GM19452 (cell line): Measurements from ENCODE around the gene YLPM1.
A peak's percentile ranks its signal among the peaks of the same experiment; 100 is the strongest.
"Not testable (repeated sequence)": the region's sequence is repeated elsewhere in the genome, so short reads cannot be mapped to it uniquely, and the experiment has no call there.

ENCODE experiments used
- ATAC-seq: cut with Tn5 transposase; IDR thresholded peaks from one replicate; pipeline ENCODE4 v1.9.1; 2021; ENCODE audit not compliant: unreplicated experiment

The YLPM1 gene, protein sequence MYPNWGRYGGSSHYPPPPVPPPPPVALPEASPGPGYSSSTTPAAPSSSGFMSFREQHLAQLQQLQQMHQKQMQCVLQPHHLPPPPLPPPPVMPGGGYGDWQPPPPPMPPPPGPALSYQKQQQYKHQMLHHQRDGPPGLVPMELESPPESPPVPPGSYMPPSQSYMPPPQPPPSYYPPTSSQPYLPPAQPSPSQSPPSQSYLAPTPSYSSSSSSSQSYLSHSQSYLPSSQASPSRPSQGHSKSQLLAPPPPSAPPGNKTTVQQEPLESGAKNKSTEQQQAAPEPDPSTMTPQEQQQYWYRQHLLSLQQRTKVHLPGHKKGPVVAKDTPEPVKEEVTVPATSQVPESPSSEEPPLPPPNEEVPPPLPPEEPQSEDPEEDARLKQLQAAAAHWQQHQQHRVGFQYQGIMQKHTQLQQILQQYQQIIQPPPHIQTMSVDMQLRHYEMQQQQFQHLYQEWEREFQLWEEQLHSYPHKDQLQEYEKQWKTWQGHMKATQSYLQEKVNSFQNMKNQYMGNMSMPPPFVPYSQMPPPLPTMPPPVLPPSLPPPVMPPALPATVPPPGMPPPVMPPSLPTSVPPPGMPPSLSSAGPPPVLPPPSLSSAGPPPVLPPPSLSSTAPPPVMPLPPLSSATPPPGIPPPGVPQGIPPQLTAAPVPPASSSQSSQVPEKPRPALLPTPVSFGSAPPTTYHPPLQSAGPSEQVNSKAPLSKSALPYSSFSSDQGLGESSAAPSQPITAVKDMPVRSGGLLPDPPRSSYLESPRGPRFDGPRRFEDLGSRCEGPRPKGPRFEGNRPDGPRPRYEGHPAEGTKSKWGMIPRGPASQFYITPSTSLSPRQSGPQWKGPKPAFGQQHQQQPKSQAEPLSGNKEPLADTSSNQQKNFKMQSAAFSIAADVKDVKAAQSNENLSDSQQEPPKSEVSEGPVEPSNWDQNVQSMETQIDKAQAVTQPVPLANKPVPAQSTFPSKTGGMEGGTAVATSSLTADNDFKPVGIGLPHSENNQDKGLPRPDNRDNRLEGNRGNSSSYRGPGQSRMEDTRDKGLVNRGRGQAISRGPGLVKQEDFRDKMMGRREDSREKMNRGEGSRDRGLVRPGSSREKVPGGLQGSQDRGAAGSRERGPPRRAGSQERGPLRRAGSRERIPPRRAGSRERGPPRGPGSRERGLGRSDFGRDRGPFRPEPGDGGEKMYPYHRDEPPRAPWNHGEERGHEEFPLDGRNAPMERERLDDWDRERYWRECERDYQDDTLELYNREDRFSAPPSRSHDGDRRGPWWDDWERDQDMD (N-terminal part only)

GRCh38 chr14:74762917-74763802, at the start of gene YLPM1:
YLPM1 (plus strand) TSS chr14:74763316; CDS start chr14:74763490, 174 bp downstream.
- ATAC-seq, result peak; percentile 92

- ATAC-seq, result no peak
Observed at GRCh38 chr14:74713395-74713735, 49.8 kb upstream of the YLPM1 start.

DNA sequence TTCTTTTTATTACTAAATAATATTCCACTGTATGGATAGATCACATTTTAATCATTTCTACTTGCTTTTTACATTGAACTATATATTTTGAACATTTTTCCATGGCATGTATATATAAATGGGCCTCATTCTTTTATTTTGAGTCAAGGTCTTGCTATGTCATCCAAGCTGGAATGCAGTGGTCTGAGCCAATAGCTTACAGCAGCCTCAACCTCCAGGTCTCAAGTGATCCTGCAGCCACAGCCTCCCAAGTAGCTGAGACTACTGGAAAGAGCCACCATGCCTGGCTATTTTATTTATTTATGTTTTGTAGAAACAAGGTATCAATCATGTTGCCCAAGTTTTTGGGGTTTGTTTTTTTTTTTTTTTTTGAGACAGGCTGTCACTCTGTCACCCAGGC, 42.6 kb upstream of the YLPM1 start:
- ATAC-seq, result no peak

DNA sequence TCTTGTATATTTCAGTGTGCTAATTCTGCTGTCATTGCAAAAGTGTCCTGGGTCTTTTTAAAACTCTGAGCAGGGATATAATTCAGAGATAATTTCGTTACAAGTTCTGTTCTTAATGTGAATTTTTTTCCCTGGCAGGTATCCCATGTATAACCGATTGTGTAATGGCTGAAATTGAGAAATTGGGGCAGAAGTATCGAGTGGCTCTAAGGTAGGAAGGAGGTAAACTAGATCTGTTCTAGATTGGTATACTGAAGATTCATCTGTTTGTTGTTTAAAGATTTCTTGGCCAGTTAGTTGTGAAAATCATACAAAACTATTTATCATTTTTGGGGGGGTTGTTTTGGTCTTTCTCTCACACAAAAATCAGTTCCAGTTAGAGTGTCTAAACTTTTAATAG, 40.0 kb upstream of the YLPM1 start:
- no peak for ATAC-seq

- ATAC-seq, result no peak
Observed at GRCh38 chr14:74732387-74732786, 30.7 kb upstream of the YLPM1 start.

DNA sequence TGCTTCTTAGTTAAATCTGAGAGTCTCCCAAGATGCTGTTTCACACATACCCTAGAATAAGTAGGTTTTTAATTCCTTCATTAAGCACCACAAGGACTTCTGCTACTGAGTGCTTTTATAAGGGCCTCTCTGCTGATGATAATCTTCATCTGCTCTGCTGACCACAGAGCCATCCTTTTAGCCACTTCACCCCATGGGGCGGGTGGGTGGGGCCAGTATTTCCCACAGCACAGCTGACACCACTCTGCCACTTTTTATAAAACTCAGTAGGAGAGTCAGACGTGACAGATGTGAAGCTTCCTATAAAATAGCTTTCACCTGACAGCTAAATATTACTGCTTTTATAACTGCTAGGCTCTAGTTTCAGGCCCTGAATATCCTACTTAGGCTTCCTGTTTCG, 29.9 kb upstream of the YLPM1 start:
- no peak for ATAC-seq

DNA sequence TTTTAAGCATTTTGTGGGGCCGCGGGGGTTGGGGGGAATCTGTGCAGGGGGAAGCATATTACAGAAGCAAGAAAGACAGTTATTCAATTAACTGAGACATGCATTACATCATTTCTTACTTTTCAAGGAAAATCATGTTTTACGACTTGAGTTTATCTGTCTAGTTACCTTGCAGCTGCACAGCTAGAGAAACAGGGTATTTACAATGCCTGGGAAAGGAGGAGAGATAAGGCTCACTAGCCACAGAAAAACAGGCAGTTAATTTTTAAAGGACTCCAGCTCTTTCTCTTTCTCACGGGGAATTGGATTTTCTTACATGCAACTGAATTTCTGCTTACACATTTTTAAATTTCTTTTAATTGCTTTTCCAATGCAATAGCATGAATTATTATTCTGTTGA, 28.0 kb upstream of the YLPM1 start:
- no peak for ATAC-seq

DNA sequence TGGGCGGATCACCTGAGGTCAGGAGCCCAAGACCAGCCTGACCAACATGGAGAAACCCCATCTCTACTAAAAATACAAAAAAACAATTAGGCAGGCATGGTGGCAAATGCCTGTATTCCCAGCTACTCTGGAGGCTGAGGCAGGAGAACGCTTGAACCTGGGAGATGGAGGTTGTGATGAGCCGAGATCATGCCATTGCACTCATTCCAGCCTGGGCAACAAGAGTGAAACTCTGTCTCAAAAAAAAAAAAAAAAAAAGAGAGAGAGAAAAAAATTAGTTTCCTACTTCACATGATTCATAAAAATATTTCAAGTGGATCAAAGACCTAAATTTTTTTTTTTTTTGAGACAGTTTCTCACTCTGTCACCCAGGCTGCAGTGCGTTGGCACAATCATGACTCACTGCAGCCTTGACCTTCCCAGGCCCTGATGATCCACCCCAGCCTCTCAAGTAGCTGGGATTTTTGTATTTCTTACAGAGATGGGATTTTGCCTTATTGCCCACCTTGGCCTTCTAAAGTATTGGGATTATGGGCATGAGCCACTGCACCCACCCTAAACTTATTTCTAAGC, 25.3 kb upstream of the YLPM1 start:
- no peak for ATAC-seq

- ATAC-seq, result no peak
Observed at GRCh38 chr14:74739293-74740030, 23.7 kb upstream of the YLPM1 start.

DNA sequence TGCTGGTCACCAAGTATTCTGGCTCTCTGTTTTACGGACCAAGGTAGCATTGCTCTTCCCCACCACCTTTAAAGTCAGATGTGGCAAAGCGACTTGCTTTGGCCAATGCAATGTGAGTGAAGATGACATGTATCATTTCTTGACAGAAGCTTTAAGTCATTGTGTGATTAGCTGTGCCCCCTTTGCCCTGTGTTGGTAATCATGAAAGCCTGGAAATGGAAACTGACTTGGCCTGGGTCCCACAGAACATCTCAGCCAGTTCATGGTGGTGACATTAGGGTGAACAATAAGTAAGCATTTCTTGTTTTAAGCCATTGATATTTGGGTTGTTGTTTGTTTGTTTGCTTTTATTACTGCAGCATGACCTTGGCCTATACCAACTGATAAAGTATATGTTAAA, 15.9 kb upstream of the YLPM1 start:
- no peak for ATAC-seq

GRCh38 chr14:74754157-74754556, 9.0 kb upstream of the YLPM1 start:
- ATAC-seq, result no peak

DNA sequence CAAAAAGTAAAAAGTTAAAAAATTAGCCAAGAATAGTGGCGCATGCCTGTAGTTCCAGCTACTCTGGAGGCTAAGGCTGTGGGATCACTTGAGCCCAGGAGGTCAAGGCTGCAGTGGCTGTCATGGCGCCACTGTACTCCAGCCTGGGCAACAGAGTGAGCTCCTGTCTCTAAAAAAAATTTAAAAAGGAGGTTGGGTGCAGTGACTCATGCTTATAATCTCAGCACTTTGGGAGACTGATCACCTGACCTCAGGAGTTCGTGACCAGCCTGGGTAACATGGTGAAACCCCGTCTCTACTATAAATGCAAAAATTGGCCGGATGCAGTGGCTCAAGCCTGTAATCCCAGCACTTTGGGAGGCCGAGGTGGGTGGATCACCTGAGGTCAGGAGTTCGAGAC, 8.2 kb upstream of the YLPM1 start:
- ATAC-seq, result no peak

DNA sequence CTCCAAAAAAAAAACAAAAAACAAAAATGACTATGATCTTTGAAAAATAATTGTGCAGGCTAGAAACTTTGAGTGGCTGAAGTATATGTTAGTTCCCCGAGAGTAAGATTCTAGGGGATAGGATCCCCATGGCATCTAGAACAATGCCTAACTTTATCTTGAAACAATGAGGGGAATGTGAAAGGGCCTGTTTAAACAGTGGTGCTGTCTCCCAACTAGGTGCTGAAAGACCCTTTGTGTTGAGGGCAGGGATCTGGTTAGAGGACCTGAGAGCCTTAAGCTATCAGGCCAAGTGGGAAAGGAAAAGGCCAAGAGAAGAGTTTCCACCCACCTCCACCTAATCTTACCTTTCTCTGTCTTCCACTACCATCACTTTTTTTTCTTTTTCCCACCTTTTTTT, 6.8 kb upstream of the YLPM1 start:
- ATAC-seq, result no peak

DNA sequence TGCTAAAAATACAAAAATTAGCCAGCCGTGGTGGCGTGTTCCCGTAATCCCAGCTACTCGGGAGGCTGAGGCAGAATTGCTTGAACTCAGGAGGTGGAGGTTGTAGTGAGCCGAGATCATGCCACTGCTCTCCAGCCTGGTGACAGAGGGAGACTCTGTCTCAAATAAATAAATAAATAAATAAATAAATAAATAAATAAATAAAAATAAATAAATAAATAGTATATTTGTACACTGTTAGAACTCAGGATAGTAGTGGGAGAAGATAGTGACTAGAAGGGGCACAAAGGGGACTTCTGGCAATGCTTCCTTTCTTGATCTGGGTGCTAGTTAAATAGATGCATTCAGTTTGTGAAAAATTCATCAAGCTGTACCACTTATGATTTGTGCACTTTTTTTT, 4.6 kb upstream of the YLPM1 start:
- not testable (repeated sequence) for ATAC-seq

- no peak for ATAC-seq
Observed at GRCh38 chr14:74763803-74764531, 851 bp downstream of the YLPM1 start.

- no peak for ATAC-seq
Observed at GRCh38 chr14:74765721-74766120, 2.6 kb downstream of the YLPM1 start.

GRCh38 chr14:74771399-74771798, 8.3 kb downstream of the YLPM1 start:
- ATAC-seq, result no peak

- ATAC-seq, result no peak
Observed at GRCh38 chr14:74784634-74785033, 21.5 kb downstream of the YLPM1 start.
